ENCODE data around the gene TBC1D22A.
A peak's percentile ranks its signal among the peaks of the same experiment; 100 is the strongest.

Gene TBC1D22A

GRCh38 chr22:46961591-46962295 lies 199.3 kb downstream of the TBC1D22A start:
- no peak for DNase-seq

DNA sequence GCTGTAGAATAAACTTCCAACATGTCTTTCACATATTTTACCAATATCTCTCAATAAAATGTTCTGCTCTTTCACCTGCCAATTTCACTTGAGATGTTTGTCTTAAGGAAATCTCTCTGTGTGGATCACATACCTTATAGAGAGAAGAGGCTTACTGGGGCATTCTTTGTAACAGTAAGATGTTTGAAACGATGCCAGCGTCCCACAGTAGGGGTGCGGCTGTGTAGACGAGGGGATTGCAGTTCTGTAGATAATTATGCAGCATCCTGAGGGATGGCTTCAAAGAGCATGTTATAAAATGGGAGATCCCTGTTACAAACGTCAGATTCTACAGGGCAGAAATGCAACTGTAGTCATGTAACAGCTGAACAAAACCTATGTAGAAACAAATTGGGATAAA lies 200.0 kb downstream of the TBC1D22A start:
- DNase-seq, result no peak

GRCh38 chr22:46963672-46964545 lies 201.5 kb downstream of the TBC1D22A start:
- no peak for DNase-seq

- DNase-seq, result no peak
Measured at GRCh38 chr22:46964773-46965550, 202.5 kb downstream of the TBC1D22A start.

DNA sequence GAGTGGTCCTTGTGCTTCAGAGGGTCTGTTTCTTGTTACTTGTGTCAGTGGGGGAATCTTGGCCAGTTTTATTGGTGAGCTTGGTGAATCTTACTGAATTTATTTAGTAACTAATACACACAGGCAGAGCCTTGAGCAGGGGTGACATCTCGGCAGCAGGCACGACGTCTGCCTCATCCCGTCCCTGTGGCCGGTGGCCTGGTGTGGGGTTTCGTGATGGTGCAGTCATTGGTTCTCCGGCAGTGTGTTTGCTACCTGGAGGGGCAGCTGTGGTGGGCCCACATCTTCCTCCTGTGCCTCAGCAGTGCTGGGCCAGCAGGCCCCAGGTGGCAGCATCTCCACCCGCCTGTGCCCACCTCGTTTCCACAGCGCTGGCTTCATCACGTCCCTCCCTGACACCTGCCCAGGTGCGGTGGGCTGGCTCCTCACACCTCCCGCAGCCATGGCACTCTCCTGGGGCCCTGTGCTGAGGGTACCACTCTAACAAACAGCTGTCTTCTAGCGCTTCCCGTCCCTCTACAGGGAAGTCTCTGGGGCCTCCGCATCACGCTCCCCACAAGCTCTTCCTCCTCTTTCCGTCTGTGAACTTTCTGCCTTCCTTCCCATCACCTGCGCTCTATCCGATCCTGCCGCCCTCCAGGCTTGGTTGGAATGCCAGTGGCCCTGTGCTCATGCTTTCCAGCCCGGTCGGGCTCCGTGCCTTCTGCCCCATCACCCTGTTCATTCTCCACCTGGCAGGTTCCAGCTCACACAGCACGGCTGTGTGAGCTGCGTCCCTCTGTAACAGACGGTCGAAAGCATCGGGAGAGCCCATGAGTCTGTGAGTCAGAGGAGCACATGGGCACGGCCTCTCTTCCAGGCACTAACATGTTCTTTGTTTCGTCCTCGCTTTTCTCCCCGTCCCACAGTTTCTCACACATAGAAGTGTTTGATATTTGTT lies 203.4 kb downstream of the TBC1D22A start:
- no peak for DNase-seq

- DNase-seq, result no peak
Measured at GRCh38 chr22:46966495-46966845, 204.0 kb downstream of the TBC1D22A start.

DNA sequence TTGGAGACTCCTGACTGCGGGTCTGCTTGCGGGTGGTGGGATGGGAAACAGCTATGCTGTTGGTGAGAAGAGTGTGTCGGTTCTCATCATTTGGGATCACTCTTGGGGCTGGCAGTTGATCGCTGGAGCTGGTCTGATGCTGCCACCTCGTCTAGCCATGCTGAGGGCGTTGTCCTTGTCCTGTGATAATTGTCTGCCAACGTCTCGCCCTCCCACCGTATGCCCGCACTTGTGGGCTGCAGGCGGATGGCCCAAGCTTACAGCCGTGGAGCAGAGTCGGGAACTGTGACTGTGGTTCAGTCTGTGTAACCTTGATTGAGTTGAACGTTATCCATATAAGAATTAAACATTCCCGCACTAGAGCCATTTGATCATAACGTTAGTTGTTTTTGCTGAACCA lies 204.4 kb downstream of the TBC1D22A start:
- DNase-seq, result no peak

GRCh38 chr22:46967445-46968358 lies 205.3 kb downstream of the TBC1D22A start:
- no peak for DNase-seq

GRCh38 chr22:46968359-46968740 lies 205.9 kb downstream of the TBC1D22A start:
- no peak for DNase-seq

DNA sequence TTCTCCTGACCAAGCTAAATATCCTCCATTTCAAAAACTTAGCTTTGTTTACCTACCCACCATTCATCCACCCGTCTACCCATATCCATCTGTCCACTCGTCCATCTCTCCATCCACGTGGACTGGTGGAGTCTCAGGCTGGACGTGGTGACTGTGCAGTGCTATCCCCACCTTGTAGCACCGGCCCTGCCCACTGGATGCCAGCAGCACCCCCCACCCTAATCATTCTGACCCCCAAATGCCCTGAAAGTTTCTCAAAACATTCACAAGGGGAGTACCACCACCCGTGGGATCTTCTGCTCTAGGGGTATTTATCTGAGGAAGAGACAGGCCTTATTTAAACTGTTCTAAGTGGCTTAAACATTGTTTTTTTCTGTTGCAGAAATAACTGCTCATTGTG lies 206.4 kb downstream of the TBC1D22A start:
- DNase-seq, result no peak

DNA sequence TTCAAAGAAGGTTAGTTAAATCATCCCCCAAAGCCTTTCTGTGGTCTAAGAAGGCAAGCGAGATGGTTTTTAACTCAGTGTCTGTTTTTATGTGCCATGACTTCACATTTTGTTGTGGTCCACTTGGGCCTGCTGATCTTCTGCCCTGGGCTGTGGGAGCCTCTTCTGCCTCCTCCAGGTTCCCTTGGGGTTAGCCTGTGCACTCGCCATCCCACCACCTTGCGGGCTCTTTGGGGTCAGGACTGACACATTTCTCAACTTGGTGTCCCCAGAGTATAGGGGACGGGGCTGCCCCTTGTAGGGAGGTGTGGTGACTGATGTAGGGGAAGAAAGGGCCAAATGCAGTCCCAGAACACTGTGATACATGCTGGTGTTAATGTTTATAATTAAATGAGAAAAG lies 207.0 kb downstream of the TBC1D22A start:
- no peak for DNase-seq

- DNase-seq, result no peak
Measured at GRCh38 chr22:46969961-46970360, 207.5 kb downstream of the TBC1D22A start.

- DNase-seq, result no peak
Measured at GRCh38 chr22:46970411-46971098, 208.1 kb downstream of the TBC1D22A start.

DNA sequence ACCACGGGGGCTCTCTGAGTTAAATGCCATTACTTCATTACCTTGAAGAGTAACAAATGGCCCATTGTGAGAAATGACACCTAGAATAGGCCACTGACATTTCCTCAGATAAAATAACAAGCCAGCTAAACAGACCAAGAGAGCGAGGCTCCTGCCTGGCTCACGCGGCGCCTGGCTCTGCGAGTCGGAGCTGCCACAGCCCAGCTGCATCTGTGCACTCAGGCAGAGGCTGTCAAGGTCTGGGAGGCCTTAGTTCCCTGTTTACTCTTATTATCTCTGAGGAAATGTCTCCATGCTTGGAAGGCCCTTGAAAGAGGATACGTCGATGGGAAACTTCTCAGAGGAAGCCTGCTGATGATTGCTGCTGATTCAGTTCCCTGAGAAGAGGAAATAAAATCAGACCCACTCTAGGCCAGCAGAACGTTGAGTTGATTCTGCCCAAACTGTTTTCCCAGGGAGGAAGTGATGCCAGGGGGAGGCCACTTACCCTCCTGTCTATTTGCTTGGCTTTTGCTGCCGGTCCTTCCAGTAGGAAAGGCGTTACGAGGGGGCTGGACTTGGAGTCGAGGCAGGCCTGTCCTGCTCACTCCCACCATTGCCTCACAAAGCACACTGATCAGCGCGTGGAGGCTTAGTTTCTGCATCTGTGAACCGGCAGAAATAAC lies 208.8 kb downstream of the TBC1D22A start:
- peak; percentile 82 to 94 (median 87) for DNase-seq

GRCh38 chr22:46971764-46972125 lies 209.3 kb downstream of the TBC1D22A start:
- peak in 1 of 4 experiments; percentile 16 for DNase-seq

DNA sequence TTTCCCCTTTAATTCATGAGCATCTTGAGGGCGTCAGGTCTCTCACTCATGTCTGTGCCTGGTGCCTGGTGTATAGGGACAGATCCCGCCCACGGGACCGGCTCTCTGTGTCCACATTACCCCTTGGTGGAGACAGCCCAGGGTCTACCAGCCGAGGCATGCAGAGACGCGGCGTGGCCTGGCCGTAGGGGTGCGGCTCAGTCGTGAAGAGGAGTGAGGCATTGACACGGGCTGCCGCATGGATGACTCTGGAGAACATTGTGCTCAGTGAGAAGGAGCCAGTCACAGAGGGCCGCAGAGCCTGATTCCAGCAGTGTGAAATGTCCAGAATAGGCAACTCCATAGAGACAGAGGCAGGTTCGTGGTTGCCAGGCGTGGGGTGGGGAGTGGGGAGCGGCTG lies 209.8 kb downstream of the TBC1D22A start:
- no peak for DNase-seq

- DNase-seq, result no peak
Measured at GRCh38 chr22:46972901-46973831, 210.7 kb downstream of the TBC1D22A start.

- DNase-seq, result no peak
Measured at GRCh38 chr22:46974077-46974476, 211.6 kb downstream of the TBC1D22A start.

Data from suppressor macrophage (primary cell).